Spinal cord (tissue), 10 donors: ENCODE data around the gene INHA. TPM values are rescaled to one million over a fixed set of nuclear protein-coding genes. Genes with fewer than 3 reads are reported as not detected.

Experiments
- DNase-seq, 6 donors: peaks; one replicate each; pipeline versions ENCODE4 v3.0.0 to v3.0.0-alpha.2; 2013 to 2015; ENCODE audit warnings: low spot score in 6 of 6, low read depth in 4 of 6
- H3K27ac ChIP-seq: one replicate; pipeline ENCODE4 v1.5.1; 2013; ENCODE audit warnings: low read depth, low read length, control low read depth
- H3K27me3 ChIP-seq: one replicate; pipeline ENCODE4 v1.6.1; 2013; ENCODE audit warnings: low read length; ENCODE audit not compliant: control insufficient read depth, insufficient read depth
- H3K36me3 ChIP-seq: one replicate; pipeline ENCODE4 v1.6.1; 2013; ENCODE audit warnings: low read length; ENCODE audit not compliant: control insufficient read depth, insufficient read depth
- H3K4me1 ChIP-seq: one replicate; pipeline ENCODE4 v1.6.1; 2013; ENCODE audit warnings: low read length; ENCODE audit not compliant: control insufficient read depth, insufficient read depth
- H3K4me3 ChIP-seq: one replicate; pipeline ENCODE4 v1.5.1; 2013; ENCODE audit warnings: low read depth, low read length, control low read depth
- H3K9me3 ChIP-seq: one replicate; pipeline ENCODE4 v1.6.1; 2013; ENCODE audit warnings: low read length; ENCODE audit not compliant: control insufficient read depth, insufficient read depth
- WGBS: methylation state at CpG from one replicate; pipeline ENCODE4 v1.1.5; 2013; ENCODE audit warnings: missing lambda C conversion rate; ENCODE audit not compliant: insufficient coverage; 5-methylcytosine and 5-hydroxymethylcytosine counted together
- polyA plus RNA-seq, 2 donors: library from polyadenylated mRNA; unstranded; fragments of 120-200 nt; gene quantifications; one replicate each; pipeline ENCODE4 v1.2.1, GENCODE V29; 2013; ENCODE audit not compliant: insufficient read length in 2 of 2
- small RNA-seq: library from RNA; depleted of rRNA; stranded (forward); fragments of <200 nt; gene quantifications from one replicate; pipeline ENCODE3, GENCODE V24; 2014; ENCODE audit warnings: low replicate concordance
- total RNA-seq, 2 donors: library from RNA; depleted of rRNA in 1 of 2; stranded (reverse); fragments of 120-200 nt in 1 of 2; fragments of >200 nt in 1 of 2; gene quantifications; one replicate each; pipeline versions ENCODE4 v1.2.3 to v1.2.4, GENCODE V29; 2013 to 2014
- donor health status: healthy.

INHA gene
- total and polyA plus RNA-seq, 4 donors: 0.10 to 5.1 (median 1.8) TPM

DNA sequence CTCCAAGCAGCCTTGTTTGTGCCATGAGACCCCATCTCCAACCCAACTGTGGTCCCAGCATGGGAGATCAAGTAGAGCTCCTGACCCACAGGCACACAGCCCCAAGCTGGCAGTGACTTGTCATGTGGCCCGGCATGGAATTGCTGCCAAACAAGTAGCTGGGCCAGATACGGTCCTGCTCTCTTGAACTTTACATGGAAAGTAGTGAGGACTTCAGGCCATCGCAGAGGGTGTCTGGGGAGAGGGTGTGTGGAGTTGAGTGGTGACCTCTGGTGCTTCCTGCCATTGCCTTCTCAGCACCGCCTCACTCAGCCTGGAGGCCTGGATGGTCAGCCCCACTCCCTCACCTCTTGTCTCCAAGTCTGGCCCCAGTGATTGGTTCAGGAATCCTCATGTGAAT, 44.4 kb downstream of the INHA start:
- DNase-seq: no peak
- H3K27ac ChIP-seq: no peak overlapping the region
- no peaks in the 10 kb centered on the region for H3K4me1 ChIP-seq
- no peaks in the 10 kb centered on the region for H3K9me3 ChIP-seq
- peaks cover 49% of the 10 kb centered on the region for H3K36me3 ChIP-seq
- WGBS: 89% methylated on average over 4 of the region's 4 CpGs
- H3K4me3 ChIP-seq: no peak overlapping the region
- H3K27me3 ChIP-seq: no peaks in the 10 kb centered on the region

DNA sequence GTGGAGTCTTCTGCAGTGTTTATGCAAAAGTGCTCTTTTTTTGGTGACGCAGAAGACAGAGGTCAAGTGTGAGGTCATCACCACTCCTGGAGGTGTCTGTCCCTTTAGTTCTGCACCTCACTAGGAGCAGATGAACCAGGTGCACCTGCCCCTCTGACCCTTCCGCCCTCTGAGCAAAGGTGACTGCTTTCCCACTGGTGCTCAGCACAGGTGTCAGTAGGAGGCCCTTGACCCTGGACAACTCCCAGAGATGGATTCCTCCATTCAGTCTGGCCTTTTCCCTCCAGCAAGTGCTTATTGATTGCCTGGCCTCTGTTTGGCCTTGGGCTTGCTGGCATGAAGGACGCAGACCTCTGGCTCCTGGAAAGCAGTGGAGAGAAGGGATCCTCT, 46.6 kb downstream of the INHA start:
- Histone ChIP-seq H3K4me3 (no peak overlapping the region), H3K36me3 (peaks cover 32% of the 10 kb centered on the region), H3K27me3 (no peaks in the 10 kb centered on the region), H3K4me1 (no peaks in the 10 kb centered on the region), H3K27ac (no peak overlapping the region), H3K9me3 (no peaks in the 10 kb centered on the region)
- 97% methylated on average over 2 of the region's 3 CpGs for WGBS
- no peak for DNase-seq

- Histone ChIP-seq H3K4me1 (no peaks in the 10 kb centered on the region), H3K27me3 (no peaks in the 10 kb centered on the region), H3K27ac (no peak overlapping the region), H3K9me3 (no peaks in the 10 kb centered on the region), H3K36me3 (peaks cover 27% of the 10 kb centered on the region), H3K4me3 (no peak overlapping the region)
- peak in 2 of 6 donors; percentile 41 to 82 for DNase-seq
- no CpG with 5 or more reads among the region's 4 CpGs for WGBS
Observed at GRCh38 chr2:219619235-219619634, 47.1 kb downstream of the INHA start.

DNA sequence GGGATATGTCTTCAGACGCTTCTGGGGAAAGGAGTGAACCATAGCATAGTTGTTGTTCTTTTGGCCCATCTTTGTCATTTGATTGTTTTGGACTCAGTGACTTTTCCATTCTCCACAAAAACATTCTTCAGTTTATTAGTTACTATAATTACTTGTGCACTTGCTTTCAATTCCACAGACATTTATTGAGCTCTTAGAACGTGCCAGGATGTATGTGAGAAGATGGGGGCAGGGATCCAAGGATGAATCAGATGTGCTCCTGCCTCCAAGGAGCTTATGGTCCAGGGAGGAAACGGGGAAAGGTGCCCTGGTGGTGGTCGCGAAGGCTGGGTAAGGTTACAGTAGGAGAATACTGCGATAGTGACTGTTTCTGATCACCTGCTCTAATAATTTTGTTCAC, 48.4 kb downstream of the INHA start:
- H3K27ac ChIP-seq: no peak overlapping the region
- H3K4me3 ChIP-seq: no peak overlapping the region
- no peaks in the 10 kb centered on the region for H3K4me1 ChIP-seq
- WGBS: no CpG with 5 or more reads among the region's 6 CpGs
- H3K36me3 ChIP-seq: peaks cover 14% of the 10 kb centered on the region
- DNase-seq: no peak
- no peaks in the 10 kb centered on the region for H3K9me3 ChIP-seq
- no peaks in the 10 kb centered on the region for H3K27me3 ChIP-seq

- Histone ChIP-seq H3K4me3 (no peak overlapping the region), H3K4me1 (peaks cover 6% of the 10 kb centered on the region), H3K36me3 (peaks cover under 1% of the 10 kb centered on the region), H3K27ac (no peak overlapping the region), H3K27me3 (no peaks in the 10 kb centered on the region), H3K9me3 (no peaks in the 10 kb centered on the region)
- no CpG with 5 or more reads among the region's 4 CpGs for WGBS
- no peak for DNase-seq
Observed at GRCh38 chr2:219621935-219622334, 49.8 kb downstream of the INHA start.

DNA sequence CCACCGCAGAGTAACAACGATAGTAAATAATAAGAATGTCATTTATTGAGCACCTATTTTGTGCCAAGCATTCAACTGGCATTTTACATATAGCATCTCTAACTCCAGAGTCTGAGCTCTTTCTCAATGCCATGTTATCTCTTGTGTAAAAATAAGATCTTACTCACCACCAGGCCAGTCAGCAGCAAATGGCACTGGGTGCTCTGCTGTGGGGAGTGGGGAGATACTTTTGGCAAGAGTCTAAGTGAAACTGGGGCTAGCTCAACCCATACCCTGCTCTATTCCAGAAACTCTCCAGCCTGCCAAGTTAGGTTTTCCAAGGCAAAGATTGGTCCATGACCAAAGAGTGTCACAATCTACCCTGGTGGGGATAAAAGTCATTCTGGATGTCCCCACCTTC, 50.4 kb downstream of the INHA start:
- Histone ChIP-seq H3K9me3 (no peaks in the 10 kb centered on the region), H3K36me3 (no peaks in the 10 kb centered on the region), H3K4me3 (no peak overlapping the region), H3K4me1 (peaks cover 9% of the 10 kb centered on the region), H3K27ac (no peak overlapping the region), H3K27me3 (no peaks in the 10 kb centered on the region)
- no peak for DNase-seq
- WGBS: no CpG with 5 or more reads among the region's 2 CpGs

GRCh38 chr2:219624565-219624964, 52.5 kb downstream of the INHA start:
- peaks cover 14% of the 10 kb centered on the region for H3K36me3 ChIP-seq
- peaks cover 28% of the 10 kb centered on the region for H3K4me1 ChIP-seq
- DNase-seq: no peak
- H3K9me3 ChIP-seq: no peaks in the 10 kb centered on the region
- no peak overlapping the region for H3K27ac ChIP-seq
- H3K4me3 ChIP-seq: no peak overlapping the region
- 88% methylated on average over 5 of the region's 6 CpGs for WGBS
- H3K27me3 ChIP-seq: no peaks in the 10 kb centered on the region

DNA sequence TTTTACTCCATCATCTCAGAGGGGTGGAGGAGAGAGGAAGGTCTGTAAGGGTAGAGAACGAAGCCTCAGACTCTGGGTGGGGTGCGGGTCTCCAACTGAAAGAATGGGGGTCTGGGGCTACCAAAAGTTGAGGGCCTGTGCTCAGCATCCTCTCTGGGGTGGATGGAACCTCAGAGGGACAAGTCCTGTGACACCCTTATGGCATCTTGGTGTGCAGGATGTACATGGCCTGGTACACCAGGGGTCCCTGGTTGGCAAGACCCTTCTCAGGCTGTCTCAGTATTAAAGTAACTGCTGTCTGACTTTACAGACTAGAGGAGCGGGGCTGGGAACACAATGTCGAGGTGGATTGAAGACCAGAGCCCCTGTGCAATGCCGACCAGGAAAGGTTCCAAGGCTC, 53.1 kb downstream of the INHA start:
- DNase-seq: no peak
- Histone ChIP-seq H3K4me3 (no peak overlapping the region), H3K27ac (no peak overlapping the region), H3K4me1 (peaks cover 29% of the 10 kb centered on the region), H3K9me3 (no peaks in the 10 kb centered on the region), H3K36me3 (peaks cover 20% of the 10 kb centered on the region), H3K27me3 (no peaks in the 10 kb centered on the region)
- 95% methylated on average over 5 of the region's 5 CpGs for WGBS

Small RNA genes lying within 50 kb of the gene (small RNA-seq; reads per million reads assigned to genes)
- gene MIR3132 (not detected), gene RN7SKP213 (0.14 reads per million)

Other genes with a start within 250 kb of the INHA start
- gene RESP18, start 239.6 kb upstream of the INHA start, total RNA-seq: 1 to 10 TPM; 1.1 to 2.8 TPM
- gene RESP18, start 239.6 kb upstream of the INHA start, polyA plus RNA-seq: 1 to 10 TPM; 6.6 to 7.0 TPM
- gene DNPEP, start 184.4 kb upstream of the INHA start, total RNA-seq: 10 to 100 TPM; 25.6 to 40.8 TPM
- gene DNPEP, start 184.4 kb upstream of the INHA start, polyA plus RNA-seq: 10 to 100 TPM; 40.2 to 57.2 TPM
- 1 to 10 TPM; 4.8 to 5.5 TPM for gene DES, start 153.9 kb upstream of the INHA start, total RNA-seq
- 1 to 10 TPM; 3.5 to 8.8 TPM for gene DES, start 153.9 kb upstream of the INHA start, polyA plus RNA-seq
- 10 to 100 TPM; 12.2 to 20.8 TPM for gene SPEG, start 137.5 kb upstream of the INHA start, total RNA-seq
- gene SPEG, start 137.5 kb upstream of the INHA start, polyA plus RNA-seq: 10 to 100 TPM; 71.1 to 84.2 TPM
- 10 to 100 TPM; 19.0 to 29.8 TPM for gene GMPPA, start 73.4 kb upstream of the INHA start, total RNA-seq
- gene GMPPA, start 73.4 kb upstream of the INHA start, polyA plus RNA-seq: 10 to 100 TPM; 19.2 to 23.6 TPM
- gene ASIC4, start 57.8 kb upstream of the INHA start, total RNA-seq: 10 to 100 TPM in 1 of 2 donors, 1 to 10 TPM in 1; 8.2 to 18.8 TPM
- 10 to 100 TPM; 36.4 to 47.2 TPM for gene ASIC4, start 57.8 kb upstream of the INHA start, polyA plus RNA-seq
- gene CHPF, start 28.5 kb upstream of the INHA start, total RNA-seq: 10 to 100 TPM; 61.2 to 84.5 TPM
- 10 to 100 TPM; 68.8 to 86.6 TPM for gene CHPF, start 28.5 kb upstream of the INHA start, polyA plus RNA-seq
- 1 to 10 TPM; 4.7 to 5.3 TPM for gene TMEM198, start 28.3 kb upstream of the INHA start, total RNA-seq
- gene TMEM198, start 28.3 kb upstream of the INHA start, polyA plus RNA-seq: 10 to 100 TPM; 18.7 to 19.0 TPM
- gene OBSL1, start 771 bp upstream of the INHA start, total RNA-seq: 100 to 1,000 TPM in 1 of 2 donors, 10 to 100 TPM in 1; 53.3 to 145 TPM
- gene OBSL1, start 771 bp upstream of the INHA start, polyA plus RNA-seq: 100 to 1,000 TPM; 148 to 178 TPM
- 10 to 100 TPM; 23.4 to 29.7 TPM for gene STK11IP, start 25.5 kb downstream of the INHA start, total RNA-seq
- gene STK11IP, start 25.5 kb downstream of the INHA start, polyA plus RNA-seq: 10 to 100 TPM; 40.6 to 53.9 TPM
- 10 to 100 TPM; 17.0 to 18.7 TPM for gene SLC4A3, start 55.3 kb downstream of the INHA start, total RNA-seq
- 10 to 100 TPM; 56.8 to 61.3 TPM for gene SLC4A3, start 55.3 kb downstream of the INHA start, polyA plus RNA-seq